CD4-positive, alpha-beta T cell treated with Interleukin-2 at 100 ng/mL for 4 hours (primary cell): ENCODE results near the gene ITPR2.
"Not testable (repeated sequence)": the region's sequence is repeated elsewhere in the genome, so short reads cannot be mapped to it uniquely, and the experiment has no call there.

Experiments
- DNase-seq: peaks from one replicate; pipeline ENCODE4 v3.0.0-alpha.2; 2020; ENCODE audit warnings: low spot score

The ITPR2 gene

GRCh38 chr12:26832822-26833742, at the start of gene ITPR2:
ITPR2 (minus strand) TSS chr12:26833194; CDS start chr12:26832781, 413 bp downstream.
- DNase-seq, result peak; percentile 89

GRCh38 chr12:26880625-26881024, 47.6 kb upstream of the ITPR2 start:
- DNase-seq, result no peak

DNA sequence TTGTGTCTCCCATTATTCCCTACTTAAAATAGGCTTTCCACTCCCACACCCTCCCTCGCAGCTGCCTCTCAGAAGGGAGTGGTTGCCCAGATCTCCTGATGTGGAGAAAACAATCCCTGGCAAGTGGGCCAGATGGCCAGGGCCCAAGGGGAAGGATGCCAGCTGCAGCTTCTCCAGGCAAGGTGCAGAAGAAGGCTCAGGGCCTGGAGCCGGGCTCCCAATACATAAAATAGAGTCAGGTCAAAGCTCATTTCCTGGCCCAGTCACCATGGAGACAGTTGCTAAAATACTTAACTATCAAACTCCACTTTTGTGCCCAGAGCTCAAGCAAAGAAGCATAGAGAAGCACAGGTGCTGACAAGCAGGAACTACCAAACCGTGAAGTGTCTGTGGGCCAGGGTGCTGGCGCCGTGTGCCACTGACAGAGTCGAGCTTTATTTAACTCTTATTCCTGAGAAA, 45.7 kb upstream of the ITPR2 start:
- no peak for DNase-seq

DNA sequence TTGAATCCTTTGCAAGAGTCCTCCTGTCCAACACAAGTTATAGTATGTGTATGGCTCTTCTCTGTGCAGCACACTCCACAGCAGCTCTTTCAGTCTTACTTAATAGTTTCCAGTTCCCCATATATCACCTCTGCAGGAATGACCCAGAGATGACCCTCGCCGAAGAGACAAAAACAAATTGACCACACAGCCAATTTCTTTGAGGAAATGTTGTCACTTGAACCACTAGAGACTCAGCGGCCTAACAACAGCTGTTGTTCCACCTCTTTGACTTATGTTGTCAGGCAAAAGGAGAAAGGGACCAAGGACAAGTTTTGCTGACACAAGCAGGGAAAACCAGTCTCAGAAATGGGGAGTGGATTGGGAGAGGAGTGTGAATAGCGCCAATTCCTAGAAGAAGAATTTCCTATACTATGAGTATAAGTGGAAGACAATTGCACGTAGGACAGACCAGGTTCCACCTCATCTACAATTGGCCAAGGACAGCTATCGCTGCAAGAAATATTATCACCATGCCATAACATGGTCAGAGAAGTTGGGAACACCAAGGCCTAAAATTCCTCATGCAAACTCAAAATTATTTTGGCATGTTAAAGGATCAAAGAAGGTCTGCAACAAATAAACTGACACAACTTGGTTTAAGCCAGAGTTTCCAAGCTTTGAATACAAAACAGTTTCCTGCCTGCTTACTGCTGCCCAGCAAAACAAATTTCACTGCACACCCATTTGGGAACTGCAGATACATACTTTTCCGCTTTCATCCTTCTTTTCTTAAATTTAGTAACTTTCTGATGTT, 41.7 kb upstream of the ITPR2 start:
- no peak for DNase-seq

DNA sequence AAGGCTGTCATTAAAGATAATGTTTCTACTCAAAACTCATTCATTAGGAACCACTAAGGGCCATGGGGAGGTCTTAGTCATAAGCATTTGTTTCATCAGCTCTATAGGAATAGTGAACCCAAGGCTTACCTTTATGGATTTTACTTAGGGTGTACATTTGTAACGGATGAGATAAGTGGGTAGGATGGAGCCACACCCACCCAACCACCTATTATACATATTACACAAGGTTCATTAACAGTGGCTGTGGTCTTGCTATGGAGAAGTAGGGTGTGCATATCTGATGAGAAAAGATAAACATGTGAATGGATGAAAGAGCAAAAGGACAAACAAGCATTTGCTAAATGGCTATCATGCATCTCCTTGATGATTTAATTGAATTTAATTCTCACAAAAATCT, 39.6 kb upstream of the ITPR2 start:
- DNase-seq, result no peak

DNA sequence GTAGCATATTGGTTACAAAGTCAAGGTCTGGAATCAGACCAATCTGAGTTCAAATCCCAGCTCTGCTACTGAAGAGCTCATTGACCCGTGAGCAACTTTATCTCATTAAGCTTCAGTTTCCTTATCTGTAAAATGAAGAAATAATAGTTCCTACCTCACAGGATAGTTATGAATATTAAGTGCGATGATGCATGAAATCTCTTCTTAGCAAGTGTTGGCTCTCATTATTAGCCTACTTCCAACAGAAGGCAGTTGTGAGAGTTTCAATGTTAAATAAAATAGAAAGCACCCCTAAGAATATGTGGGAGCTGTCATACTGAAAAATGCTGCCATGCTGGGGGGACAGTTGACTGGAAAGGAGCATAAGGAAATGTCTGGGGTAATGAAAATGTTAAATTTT, 39.0 kb upstream of the ITPR2 start:
- no peak for DNase-seq

GRCh38 chr12:26870491-26871419, 37.8 kb upstream of the ITPR2 start:
- DNase-seq, result no peak

DNA sequence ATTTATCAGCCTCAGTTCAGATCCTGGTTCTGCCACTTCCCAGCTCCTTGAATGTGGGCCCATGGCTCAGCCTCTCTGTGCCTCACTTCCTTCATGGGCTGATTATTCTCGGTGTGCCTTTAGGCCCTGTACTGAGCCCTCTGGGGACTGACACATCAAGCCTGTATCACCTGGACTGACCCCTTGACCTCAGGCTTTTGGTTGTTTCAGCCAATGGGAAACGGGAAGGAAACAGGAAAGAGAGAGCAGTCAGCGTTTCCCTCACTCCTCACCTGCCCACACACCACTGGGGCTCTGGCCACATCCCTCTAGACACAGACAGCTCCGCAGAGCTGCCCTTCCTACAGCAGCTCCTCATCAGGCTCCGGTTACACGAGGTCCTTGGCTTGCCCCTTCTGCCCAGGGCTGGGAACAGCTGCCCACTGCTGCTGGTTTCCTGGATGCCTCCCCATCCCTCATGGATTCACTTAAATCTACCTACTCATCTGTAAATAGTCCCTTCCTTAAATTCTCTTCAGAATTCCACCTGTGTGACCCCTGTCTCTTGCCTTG, 37.0 kb upstream of the ITPR2 start:
- no peak for DNase-seq

DNA sequence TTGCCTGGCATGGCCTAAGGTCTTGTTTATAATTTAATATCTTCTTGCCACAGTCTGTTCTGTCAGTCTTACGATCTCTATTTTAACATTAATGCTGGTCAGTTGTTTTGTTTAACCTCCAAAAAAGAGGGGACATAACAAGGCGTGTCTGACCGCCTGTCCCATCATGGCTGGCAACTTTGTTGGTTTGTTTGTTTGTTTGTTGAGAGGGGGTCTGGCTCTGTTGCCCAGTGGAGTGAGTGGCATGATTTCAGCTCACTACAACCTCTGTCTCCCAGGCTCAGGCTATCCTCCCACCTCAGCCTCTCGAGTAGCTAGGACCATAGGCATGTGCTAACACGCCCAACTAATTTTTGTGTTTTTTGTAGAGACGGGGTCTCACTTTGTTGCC, 36.1 kb upstream of the ITPR2 start:
- DNase-seq, result no peak

DNA sequence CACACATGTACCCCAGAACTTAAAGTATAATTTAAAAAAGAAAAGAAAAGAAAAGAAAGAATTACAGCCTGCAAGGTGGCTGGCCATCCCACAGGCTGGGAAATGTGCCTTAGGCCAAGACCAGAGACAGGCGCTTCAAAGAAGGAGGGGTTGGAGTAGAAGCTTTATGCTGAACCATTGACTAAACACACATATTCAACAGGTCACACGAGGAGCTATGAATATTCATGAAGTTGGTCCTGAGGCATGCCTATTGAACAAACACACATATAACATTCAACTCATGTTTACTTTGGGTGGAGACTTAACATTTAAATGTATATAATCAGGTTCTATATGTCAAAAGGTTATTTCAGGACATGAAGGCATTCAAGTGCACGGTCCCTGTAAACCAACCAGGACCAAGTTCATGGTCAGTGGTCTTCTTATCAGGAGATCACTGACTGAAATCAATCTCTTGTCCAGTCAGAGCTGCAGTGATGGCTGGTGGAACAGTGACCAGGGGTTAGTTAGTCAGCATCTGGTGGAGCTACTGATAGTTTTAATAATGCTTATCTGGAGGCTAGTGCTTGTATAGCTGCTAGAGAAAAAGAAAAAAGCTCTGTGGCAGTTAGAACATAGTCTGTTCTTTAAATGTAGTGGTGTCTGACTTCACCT, 35.6 kb upstream of the ITPR2 start:
- no peak for DNase-seq

DNA sequence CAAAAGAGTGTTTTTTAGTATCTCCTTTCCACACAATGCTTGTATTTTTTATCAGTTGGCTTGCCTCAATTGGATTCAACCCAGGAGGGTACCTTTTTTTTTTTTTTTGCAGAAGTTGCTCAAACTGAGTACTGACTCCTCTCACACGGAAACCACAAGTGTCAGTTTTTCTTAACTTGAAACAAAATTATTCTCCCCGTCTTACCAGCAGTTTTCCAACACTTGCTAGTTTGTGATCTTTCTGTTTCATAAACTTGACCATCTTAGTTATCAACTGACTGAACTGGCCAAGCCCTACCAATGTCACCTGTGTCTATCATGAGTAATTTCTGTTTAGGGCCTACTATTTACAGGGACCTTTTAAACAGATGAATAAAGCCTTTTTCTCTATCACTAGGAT, 34.1 kb upstream of the ITPR2 start:
- no peak for DNase-seq

- DNase-seq, result no peak
Observed at GRCh38 chr12:26863515-26863914, 30.5 kb upstream of the ITPR2 start.

DNA sequence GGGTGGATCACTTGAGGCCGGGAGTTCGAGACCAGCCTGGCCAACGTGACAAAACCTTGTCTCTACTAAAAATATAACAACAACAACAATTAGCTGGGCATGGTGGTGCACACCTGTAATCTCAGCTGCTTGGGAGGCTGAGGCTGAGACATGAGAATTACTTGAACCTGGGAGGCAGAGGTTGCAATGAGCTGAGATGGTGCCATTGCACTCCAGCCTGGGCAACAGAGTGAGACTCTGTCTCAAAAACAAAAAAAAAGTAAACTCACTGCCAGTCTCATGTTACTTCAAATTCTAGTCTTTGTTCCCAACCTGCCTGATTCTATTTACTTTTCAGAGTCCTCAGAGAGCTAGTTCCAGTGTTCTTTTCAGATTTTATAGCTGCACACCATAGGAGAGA, 29.8 kb upstream of the ITPR2 start:
- not testable (repeated sequence) for DNase-seq

- DNase-seq, result no peak
Observed at GRCh38 chr12:26861690-26862089, 28.7 kb upstream of the ITPR2 start.

DNA sequence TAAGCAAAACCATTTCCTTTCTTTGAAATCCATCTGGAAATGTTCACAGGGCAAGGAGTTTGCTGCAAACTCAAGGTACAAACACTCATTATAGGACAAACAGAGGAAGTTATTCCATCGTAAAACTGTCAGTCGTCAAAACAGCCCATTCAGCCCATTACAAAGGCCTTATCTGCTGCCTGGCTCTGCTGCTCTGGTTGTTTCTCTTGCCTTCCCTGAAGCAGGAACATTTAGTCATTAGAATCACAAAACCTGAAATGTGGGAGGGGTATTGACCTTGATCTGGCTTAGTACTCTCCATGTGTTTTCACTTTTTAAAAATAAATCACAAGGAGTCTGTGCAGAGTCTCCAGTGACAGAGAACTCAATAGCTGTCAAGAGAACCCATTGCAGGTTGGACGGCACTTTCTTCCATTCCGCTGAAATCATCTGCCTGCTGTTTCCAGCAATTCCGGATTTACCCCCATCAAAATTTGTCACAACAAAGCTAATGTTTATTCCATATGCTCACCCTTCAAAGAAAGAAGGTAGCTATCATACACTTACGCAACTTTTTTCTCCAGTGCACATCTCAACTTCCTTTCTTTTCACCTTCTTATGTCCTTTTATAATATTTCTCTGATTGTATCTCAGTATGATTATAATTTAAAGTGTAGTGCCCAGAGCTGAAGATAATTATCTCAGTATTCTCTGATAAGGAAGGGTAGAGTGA, 24.6 kb upstream of the ITPR2 start:
- DNase-seq, result no peak

- DNase-seq, result no peak
Observed at GRCh38 chr12:26855337-26855736, 22.3 kb upstream of the ITPR2 start.

DNA sequence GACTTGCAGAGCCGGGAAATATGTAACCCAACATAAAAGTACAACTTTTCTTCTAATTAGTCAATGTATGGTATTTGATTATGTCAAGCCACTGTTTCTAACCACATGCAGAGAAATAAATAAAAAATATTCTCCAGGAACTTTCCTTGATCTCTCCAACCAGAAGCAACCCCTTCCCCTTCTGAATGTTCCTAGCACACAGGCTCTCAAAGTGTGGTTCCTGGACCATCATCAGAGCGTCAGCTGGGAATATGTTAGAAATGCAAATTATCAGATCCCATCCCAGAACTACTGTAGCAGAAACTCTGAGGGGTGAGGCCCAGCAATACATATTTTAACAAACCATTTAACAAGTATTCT, 21.0 kb upstream of the ITPR2 start:
- DNase-seq, result no peak

DNA sequence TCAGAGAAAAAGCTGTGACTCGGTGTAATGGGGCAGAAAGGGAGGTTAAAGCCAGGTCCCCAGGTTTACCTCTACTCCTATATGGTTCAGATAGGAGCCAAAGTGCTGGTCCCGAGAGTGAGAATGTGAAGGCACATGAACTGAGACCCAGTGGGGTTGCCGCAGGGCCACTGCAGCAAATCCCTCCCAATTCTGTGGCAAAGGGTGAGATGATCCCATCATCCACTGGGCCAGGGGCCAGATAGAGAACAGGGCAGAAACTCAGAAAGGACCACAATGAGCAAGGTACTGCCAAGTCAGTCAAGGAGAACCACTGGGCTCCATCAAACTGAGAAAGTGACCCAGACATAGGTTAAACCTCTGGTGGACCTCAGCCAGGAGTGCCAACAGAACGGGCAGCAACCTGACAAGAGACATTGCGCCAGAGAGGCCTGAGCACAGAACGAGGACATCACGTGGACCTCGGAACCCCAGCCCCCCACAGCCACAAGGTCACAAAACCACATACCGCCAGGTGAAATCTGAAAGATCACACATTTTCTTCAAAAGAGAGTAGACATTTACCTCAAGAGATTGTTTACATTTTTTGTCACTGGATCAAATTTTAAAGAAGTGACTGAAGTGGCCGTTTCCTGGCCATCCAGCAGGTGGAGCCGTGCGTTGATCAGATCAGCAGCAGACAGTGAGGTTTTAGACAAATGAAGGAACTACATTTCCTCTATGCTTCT, 20.5 kb upstream of the ITPR2 start:
- DNase-seq, result peak; percentile 78

GRCh38 chr12:26851031-26851809, 18.2 kb upstream of the ITPR2 start:
- no peak for DNase-seq
